Natural killer cell treated with Interleukin-12 subunit alpha and Interleukin-12 subunit beta and Interleukin-15 and Interleukin-18, amount 100 ng/mL, for 72 hours (primary cell): ENCODE results near the gene FHAD1. TPM values are rescaled to one million over a fixed set of nuclear protein-coding genes. Genes with fewer than 3 reads are reported as not detected.
"Not testable (repeated sequence)": the region's sequence is repeated elsewhere in the genome, so short reads cannot be mapped to it uniquely, and the experiment has no call there.

Source experiments
- ATAC-seq, 2 donors: fragments of 150-1000 bp; cut with Tn5 transposase in 1 of 2; sonication (Bioruptor Pico), chemical (Tn5 transposase) in 1 of 2; 2 replicates each; pipeline ENCODE4 v1.10.0; 2021
- DNase-seq: peaks from one replicate; pipeline ENCODE4 v3.0.0; 2022; ENCODE audit warnings: low spot score
- H3K27ac Mint-ChIP-seq, 2 donors: 1 replicate in 1 of 2; 2 replicates in 1 of 2; pipeline ENCODE4 v1.8.0; 2022; ENCODE audit warnings: mixed read lengths in 2 of 2, mild to moderate bottlenecking in 1 of 2, moderate library complexity in 1 of 2
- H3K27me3 Mint-ChIP-seq, 2 donors: 1 replicate in 1 of 2; 2 replicates in 1 of 2; pipeline ENCODE4 v1.8.0; 2022; ENCODE audit warnings: mixed read lengths in 2 of 2
- H3K36me3 Mint-ChIP-seq: one replicate; pipeline ENCODE4 v1.8.0; 2022; ENCODE audit warnings: mixed read lengths
- H3K4me1 Mint-ChIP-seq, 2 donors: 1 replicate in 1 of 2; 2 replicates in 1 of 2; pipeline ENCODE4 v1.8.0; 2022; ENCODE audit warnings: low read depth in 2 of 2, mixed read lengths in 2 of 2, mild to moderate bottlenecking in 1 of 2
- H3K4me3 Mint-ChIP-seq: one replicate; pipeline ENCODE4 v1.8.0; 2022; ENCODE audit warnings: mixed read lengths
- H3K9me3 Mint-ChIP-seq: 2 replicates; pipeline ENCODE4 v1.8.0; 2022; ENCODE audit warnings: mixed read lengths
- total RNA-seq, 2 donors: library from RNA; stranded (reverse); gene quantifications; one replicate each; pipeline ENCODE4 v1.2.3, GENCODE V29; 2022

Gene FHAD1
- total RNA-seq, 2 donors from 2014 or later = 0.42 TPM; not detected in 1

GRCh38 chr1:15304708-15305467 lies 57.9 kb downstream of the FHAD1 start:
- H3K4me3 Mint-ChIP-seq = no peak overlapping the region
- H3K27me3 Mint-ChIP-seq = peaks cover 0 to 7% of the 10 kb centered on the region in 2 donors
- H3K27ac Mint-ChIP-seq = no peak overlapping the region
- no peaks in the 10 kb centered on the region for H3K9me3 Mint-ChIP-seq
- DNase-seq (peak; percentile 72), ATAC-seq (peak; percentile 77 to 82)
- no peaks in the 10 kb centered on the region for H3K36me3 Mint-ChIP-seq
- peaks cover 4 to 8% of the 10 kb centered on the region in 2 donors for H3K4me1 Mint-ChIP-seq

- H3K4me3 Mint-ChIP-seq = no peak overlapping the region
- peaks cover 0 to 7% of the 10 kb centered on the region in 2 donors for H3K27me3 Mint-ChIP-seq
- no peak overlapping the region for H3K27ac Mint-ChIP-seq
- ATAC-seq (no peak), DNase-seq (no peak)
- H3K9me3 Mint-ChIP-seq = no peaks in the 10 kb centered on the region
- H3K4me1 Mint-ChIP-seq = peaks cover 4 to 8% of the 10 kb centered on the region in 2 donors
- H3K36me3 Mint-ChIP-seq = no peaks in the 10 kb centered on the region
Observed at GRCh38 chr1:15305468-15305770, 58.4 kb downstream of the FHAD1 start.

- not testable (repeated sequence) for H3K4me3 Mint-ChIP-seq, ATAC-seq, DNase-seq, H3K27me3 Mint-ChIP-seq, H3K4me1 Mint-ChIP-seq, H3K9me3 Mint-ChIP-seq, H3K27ac Mint-ChIP-seq, H3K36me3 Mint-ChIP-seq
Observed at GRCh38 chr1:15306352-15306751, 59.3 kb downstream of the FHAD1 start.

GRCh38 chr1:15308135-15308534 lies 61.1 kb downstream of the FHAD1 start:
- H3K27ac Mint-ChIP-seq = no peak overlapping the region
- DNase-seq = no peak
- no peaks in the 10 kb centered on the region for H3K9me3 Mint-ChIP-seq
- H3K4me1 Mint-ChIP-seq = peaks cover 4 to 8% of the 10 kb centered on the region in 2 donors
- peaks cover 0 to 7% of the 10 kb centered on the region in 2 donors for H3K27me3 Mint-ChIP-seq
- no peak for ATAC-seq
- no peaks in the 10 kb centered on the region for H3K36me3 Mint-ChIP-seq
- H3K4me3 Mint-ChIP-seq = no peak overlapping the region

GRCh38 chr1:15308621-15309027 lies 61.6 kb downstream of the FHAD1 start:
- Mint-ChIP-seq H3K27ac (no peak overlapping the region), H3K27me3 (peaks cover 0 to 7% of the 10 kb centered on the region in 2 donors), H3K9me3 (no peaks in the 10 kb centered on the region), H3K36me3 (no peaks in the 10 kb centered on the region), H3K4me1 (peaks cover 4 to 8% of the 10 kb centered on the region in 2 donors), H3K4me3 (no peak overlapping the region)
- DNase-seq = no peak
- ATAC-seq = no peak

- no peak for ATAC-seq
- Mint-ChIP-seq H3K4me1 (peaks cover 3 to 9% of the 10 kb centered on the region in 2 donors), H3K9me3 (no peaks in the 10 kb centered on the region), H3K36me3 (no peaks in the 10 kb centered on the region), H3K27ac (no peak overlapping the region), H3K27me3 (peaks cover 0 to 6% of the 10 kb centered on the region in 2 donors), H3K4me3 (no peak overlapping the region)
- no peak for DNase-seq
Observed at GRCh38 chr1:15309687-15310086, 62.7 kb downstream of the FHAD1 start.

- Mint-ChIP-seq H3K27ac (no peak overlapping the region), H3K9me3 (no peaks in the 10 kb centered on the region), H3K4me1 (peaks cover 0 to 5% of the 10 kb centered on the region in 2 donors), H3K36me3 (no peaks in the 10 kb centered on the region), H3K27me3 (no peaks in the 10 kb centered on the region), H3K4me3 (no peak overlapping the region)
- no peak for ATAC-seq
- DNase-seq = no peak
Observed at GRCh38 chr1:15310544-15310943, 63.5 kb downstream of the FHAD1 start.

- Mint-ChIP-seq H3K4me1 (peaks cover 0 to 5% of the 10 kb centered on the region in 2 donors), H3K4me3 (no peak overlapping the region), H3K27ac (no peak overlapping the region), H3K9me3 (no peaks in the 10 kb centered on the region), H3K27me3 (no peaks in the 10 kb centered on the region), H3K36me3 (no peaks in the 10 kb centered on the region)
- ATAC-seq (no peak), DNase-seq (no peak)
Observed at GRCh38 chr1:15311122-15311822, 64.2 kb downstream of the FHAD1 start.

- ATAC-seq (no peak), DNase-seq (no peak)
- Mint-ChIP-seq H3K27me3 (no peaks in the 10 kb centered on the region), H3K36me3 (no peaks in the 10 kb centered on the region), H3K9me3 (no peaks in the 10 kb centered on the region), H3K27ac (no peak overlapping the region), H3K4me1 (peaks cover 0 to 5% of the 10 kb centered on the region in 2 donors), H3K4me3 (no peak overlapping the region)
Observed at GRCh38 chr1:15311880-15312279, 64.9 kb downstream of the FHAD1 start.

- peaks cover 0 to 5% of the 10 kb centered on the region in 2 donors for H3K4me1 Mint-ChIP-seq
- ATAC-seq = no peak
- no peaks in the 10 kb centered on the region for H3K9me3 Mint-ChIP-seq
- DNase-seq = no peak
- peaks cover 0 to 3% of the 10 kb centered on the region in 2 donors for H3K27me3 Mint-ChIP-seq
- no peaks in the 10 kb centered on the region for H3K36me3 Mint-ChIP-seq
- H3K4me3 Mint-ChIP-seq = no peak overlapping the region
- no peak overlapping the region for H3K27ac Mint-ChIP-seq
Observed at GRCh38 chr1:15312626-15313411, 65.8 kb downstream of the FHAD1 start.

GRCh38 chr1:15314328-15315281 lies 67.6 kb downstream of the FHAD1 start:
- peaks cover 0 to 3% of the 10 kb centered on the region in 2 donors for H3K27me3 Mint-ChIP-seq
- H3K36me3 Mint-ChIP-seq = no peaks in the 10 kb centered on the region
- H3K4me1 Mint-ChIP-seq = peaks cover 0 to 3% of the 10 kb centered on the region in 2 donors
- DNase-seq (no peak), ATAC-seq (peak; percentile 33 to 43)
- H3K9me3 Mint-ChIP-seq = no peaks in the 10 kb centered on the region
- peak overlapping the region in 1 of 2 donors; percentile 56 for H3K27ac Mint-ChIP-seq
- no peak overlapping the region for H3K4me3 Mint-ChIP-seq

GRCh38 chr1:15315815-15316214 lies 68.8 kb downstream of the FHAD1 start:
- ATAC-seq (no peak), DNase-seq (no peak)
- Mint-ChIP-seq H3K27me3 (peaks cover 0 to 3% of the 10 kb centered on the region in 2 donors), H3K4me1 (peaks cover 0 to 3% of the 10 kb centered on the region in 2 donors), H3K4me3 (no peak overlapping the region), H3K9me3 (no peaks in the 10 kb centered on the region), H3K27ac (no peak overlapping the region), H3K36me3 (peaks cover 8% of the 10 kb centered on the region)

GRCh38 chr1:15316510-15316909 lies 69.5 kb downstream of the FHAD1 start:
- ATAC-seq = no peak
- H3K27me3 Mint-ChIP-seq = peaks cover 0 to 3% of the 10 kb centered on the region in 2 donors
- no peak overlapping the region for H3K27ac Mint-ChIP-seq
- peaks cover 0 to 3% of the 10 kb centered on the region in 2 donors for H3K4me1 Mint-ChIP-seq
- H3K4me3 Mint-ChIP-seq = no peak overlapping the region
- no peak for DNase-seq
- H3K9me3 Mint-ChIP-seq = no peaks in the 10 kb centered on the region
- H3K36me3 Mint-ChIP-seq = peaks cover 10% of the 10 kb centered on the region
